Renal cortical epithelial cell (primary cell): Measurements from ENCODE around the gene POLR2L. TPM values are rescaled to one million over a fixed set of nuclear protein-coding genes. Genes with fewer than 3 reads are reported as not detected.

Experiments used
- DNase-seq: peaks from one replicate; pipeline ENCODE4 v3.0.0-alpha.2; 2011; ENCODE audit warnings: low read depth
- total RNA-seq: library from RNA; depleted of rRNA; stranded (reverse); fragments of >200 nt; gene quantifications from 2 replicates; pipeline ENCODE4 v1.2.3, GENCODE V29; 2014

POLR2L gene
- total RNA-seq, 1 donor from 2014 or later = 64.1 TPM

- no peak for DNase-seq
These were observed 26.5 kb upstream of the POLR2L start for GRCh38 chr11:868802-869201.

GRCh38 chr11:868394-868793 lies 26.1 kb upstream of the POLR2L start:
- DNase-seq = no peak

- DNase-seq = no peak
These were observed 25.6 kb upstream of the POLR2L start for GRCh38 chr11:867856-868358.

GRCh38 chr11:866481-866880 lies 24.2 kb upstream of the POLR2L start:
- DNase-seq = no peak

GRCh38 chr11:865462-866430 lies 23.4 kb upstream of the POLR2L start:
- DNase-seq = no peak

GRCh38 chr11:864898-865297 lies 22.6 kb upstream of the POLR2L start:
- DNase-seq = no peak

GRCh38 chr11:863910-864827 lies 21.8 kb upstream of the POLR2L start:
- no peak for DNase-seq

- peak; percentile 41 for DNase-seq
These were observed 20.9 kb upstream of the POLR2L start for GRCh38 chr11:863023-863909.

GRCh38 chr11:862696-863022 lies 20.3 kb upstream of the POLR2L start:
- no peak for DNase-seq

GRCh38 chr11:862081-862661 lies 19.8 kb upstream of the POLR2L start:
- DNase-seq = no peak

GRCh38 chr11:861105-861479 lies 18.8 kb upstream of the POLR2L start:
- no peak for DNase-seq

GRCh38 chr11:860234-861104 lies 18.1 kb upstream of the POLR2L start:
- DNase-seq = no peak

- peak; percentile 70 for DNase-seq
These were observed 17.2 kb upstream of the POLR2L start for GRCh38 chr11:859394-860131.

- DNase-seq = no peak
These were observed 16.5 kb upstream of the POLR2L start for GRCh38 chr11:858762-859339.

GRCh38 chr11:858053-858761 lies 15.9 kb upstream of the POLR2L start:
- no peak for DNase-seq

GRCh38 chr11:856397-856796 lies 14.1 kb upstream of the POLR2L start:
- DNase-seq = no peak

- no peak for DNase-seq
These were observed 13.5 kb upstream of the POLR2L start for GRCh38 chr11:855796-856195.

- DNase-seq = no peak
These were observed 13.0 kb upstream of the POLR2L start for GRCh38 chr11:855330-855674.
